GM21786 (cell line): Measurements from ENCODE around the gene TSPAN32.
"Not testable (repeated sequence)": the region's sequence is repeated elsewhere in the genome, so short reads cannot be mapped to it uniquely, and the experiment has no call there.

Experiments used
- ATAC-seq: cut with Tn5 transposase; IDR thresholded peaks from one replicate; pipeline ENCODE4 v1.9.1; 2021; ENCODE audit not compliant: unreplicated experiment

TSPAN32 gene

GRCh38 chr11:2332569-2332968, 30.8 kb downstream of the TSPAN32 start:
- ATAC-seq = not testable (repeated sequence)

- ATAC-seq = not testable (repeated sequence)
These were observed 31.8 kb downstream of the TSPAN32 start for GRCh38 chr11:2333486-2334205.

GRCh38 chr11:2335286-2335685, 33.5 kb downstream of the TSPAN32 start:
- not testable (repeated sequence) for ATAC-seq

GRCh38 chr11:2338760-2339159, 36.9 kb downstream of the TSPAN32 start:
- not testable (repeated sequence) for ATAC-seq

- no peak for ATAC-seq
These were observed 40.7 kb downstream of the TSPAN32 start for GRCh38 chr11:2342557-2342956.

GRCh38 chr11:2342981-2343380, 41.2 kb downstream of the TSPAN32 start:
- no peak for ATAC-seq

GRCh38 chr11:2343502-2343901, 41.7 kb downstream of the TSPAN32 start:
- no peak for ATAC-seq

GRCh38 chr11:2345050-2345449, 43.2 kb downstream of the TSPAN32 start:
- no peak for ATAC-seq

GRCh38 chr11:2346014-2346413, 44.2 kb downstream of the TSPAN32 start:
- no peak for ATAC-seq

GRCh38 chr11:2346586-2347307, 44.9 kb downstream of the TSPAN32 start:
- ATAC-seq = no peak

GRCh38 chr11:2347308-2347830, 45.6 kb downstream of the TSPAN32 start:
- ATAC-seq = no peak

GRCh38 chr11:2348986-2349385, 47.2 kb downstream of the TSPAN32 start:
- no peak for ATAC-seq

GRCh38 chr11:2351701-2352100, 49.9 kb downstream of the TSPAN32 start:
- ATAC-seq = no peak

GRCh38 chr11:2352420-2352819, 50.6 kb downstream of the TSPAN32 start:
- no peak for ATAC-seq

GRCh38 chr11:2355000-2355644, 53.3 kb downstream of the TSPAN32 start:
- no peak for ATAC-seq

- no peak for ATAC-seq
These were observed 55.4 kb downstream of the TSPAN32 start for GRCh38 chr11:2357246-2357645.

GRCh38 chr11:2357651-2358050, 55.8 kb downstream of the TSPAN32 start:
- ATAC-seq = not testable (repeated sequence)

- ATAC-seq = no peak
These were observed 57.1 kb downstream of the TSPAN32 start for GRCh38 chr11:2358754-2359442.

GRCh38 chr11:2359557-2359956, 57.7 kb downstream of the TSPAN32 start:
- no peak for ATAC-seq

- ATAC-seq = no peak
These were observed 58.3 kb downstream of the TSPAN32 start for GRCh38 chr11:2360081-2360642.

- no peak for ATAC-seq
These were observed 59.8 kb downstream of the TSPAN32 start for GRCh38 chr11:2361565-2361964.
